Adrenal gland (tissue), 12 donors: ENCODE measurements around the gene ENTHD1. TPM values are rescaled to one million over a fixed set of nuclear protein-coding genes. Genes with fewer than 3 reads are reported as not detected.

Source experiments
- DNase-seq, 7 donors: peaks; one replicate each; pipeline ENCODE4 v3.0.0-alpha.2; 2019 to 2020
- H3K27ac ChIP-seq, 5 donors: fragments of 200-600 bp; sonication (generic) in 4 of 5; 1 replicate in 3 of 5; 2 replicates in 2 of 5; pipeline versions ENCODE4 v1.5.1 to v1.8.0; 2016 to 2020; ENCODE audit warnings: mild to moderate bottlenecking in 1 of 5
- H3K27me3 ChIP-seq: fragments of 200-600 bp; 2 replicates; pipeline ENCODE4 v1.8.0; 2021
- H3K36me3 ChIP-seq, 2 donors: fragments of 200-600 bp; replicated peaks in 1 of 2; 1 replicate in 1 of 2; 2 replicates in 1 of 2; pipeline versions ENCODE4 v1.5.1 to v1.8.0; 2018 to 2022
- H3K4me1 ChIP-seq, 2 donors: fragments of 200-600 bp; replicated peaks in 1 of 2; 1 replicate in 1 of 2; 2 replicates in 1 of 2; pipeline versions ENCODE4 v1.5.1 to v1.8.0; 2018 to 2021
- H3K4me3 ChIP-seq, 4 donors: fragments of 200-600 bp; sonication (generic) in 3 of 4; one replicate each; pipeline ENCODE4 v1.5.1; 2016 to 2018
- H3K9me3 ChIP-seq, 3 donors: fragments of 200-600 bp; sonication (generic) in 1 of 3; replicated peaks in 1 of 3; 1 replicate in 2 of 3; 2 replicates in 1 of 3; pipeline versions ENCODE4 v1.5.1 to v1.8.0; 2016 to 2021
- POLR2A ChIP-seq, 2 donors: fragments of 450-650 bp; IDR thresholded peaks; one replicate each; pipeline ENCODE4 v1.6.1; 2017; ENCODE audit warnings: antibody characterized with exemption in 2 of 2, mild to moderate bottlenecking in 2 of 2, moderate library complexity in 1 of 2
- WGBS, 4 donors: extraction: QIAGEN DNeasy Blood & Tissue Kit in 2 of 4; methylation state at CpG; one replicate each; pipeline versions ENCODE4 v1.1.5 to v1.1.7; 2013 to 2017; 5-methylcytosine and 5-hydroxymethylcytosine counted together
- intact Hi-C, 2 donors: fragments of 100-400 bp; cut with DNase I; formaldehyde crosslinking; loops; one replicate each; pipeline versions ENCODE4 v1.14.1 to v1.15.0; 2022 to 2023
- polyA plus RNA-seq, 3 donors: library from polyadenylated mRNA; stranded (reverse); fragments of 200-250 nt in 2 of 3; fragments of 350-450 nt in 1 of 3; fragmentation: Illumina TruSeq in 1 of 3; extraction: RNeasy Lipid Tissue Mini Kit (QIAGEN cat#74804) in 1 of 3; gene quantifications; one replicate each; pipeline ENCODE4 v1.2.3, GENCODE V29; 2013 to 2014
- total RNA-seq, 9 donors: library from RNA; depleted of rRNA in 4 of 9; stranded (reverse); fragments of >200 nt in 4 of 9; fragments of 120-200 nt in 1 of 9; fragmentation: NEBNext Ultra II Directional in 1 of 9; extraction: Animal tissue kit (Norgen Biotek cat#: 25700) in 1 of 9; gene quantifications; one replicate each; pipeline versions ENCODE4 v1.1.0 to v1.2.4, GENCODE V29; 2013 to 2023
- TF ChIP-seq, protein P1 (sequence below), 6 experiments: fragments of 450-650 bp in 4 of 6; fragments of 200-600 bp in 2 of 6; sonication (generic) in 1 of 6; IDR thresholded peaks; 1 replicate in 5 of 6; 2 replicates in 1 of 6; pipeline versions ENCODE4 v1.5.1 to v1.8.0; 2016 to 2021; ENCODE audit warnings: antibody characterized with exemption in 6 of 6, mild to moderate bottlenecking in 2 of 6, moderate library complexity in 1 of 6
- donor health status: healthy with polysubstance abuse.
- donor health status: Bipolar disorder and iron deficiency.
- donor health status: DM: yes; HTN: yes; CAD: no.
- donor health status: DM: no; HTN: no; CAD: no.
- donor health status: DM: no; HTN: no; CAD: no.
- donor health status: DM: yes; HTN: yes; CAD: no.

The ENTHD1 gene
- total and polyA plus RNA-seq, 12 donors: 0.07 TPM; not detected in 11

DNA sequence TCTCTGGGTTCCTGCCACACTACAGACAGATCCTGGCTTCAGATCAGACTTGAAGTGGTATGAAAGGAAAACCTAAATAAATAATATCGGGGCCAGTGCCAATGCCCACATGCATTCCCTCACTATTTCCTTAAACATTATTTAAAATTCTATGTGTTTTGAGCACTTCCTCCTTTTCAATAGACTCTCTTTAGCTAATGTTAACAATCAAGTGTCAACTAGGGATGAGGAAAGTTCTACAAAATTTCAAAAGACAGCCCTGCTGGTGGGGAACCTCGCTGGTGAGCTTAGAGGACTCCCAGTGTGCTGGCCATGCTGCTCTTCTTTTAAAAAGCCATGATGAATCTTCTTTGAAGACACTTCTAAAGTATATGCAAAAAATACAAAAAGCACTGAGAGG, 87.5 kb downstream of the ENTHD1 start:
- intact Hi-C loops: loop anchor here in 1 of 2 donors (10.0 kb wide), 1 partner anchor 251 kb away; no protein-coding TSS in a partner anchor
- Histone ChIP-seq H3K9me3 (no peaks in the 10 kb centered on the region), H3K27me3 (peaks cover 29% of the 10 kb centered on the region), H3K27ac (no peak overlapping the region), H3K4me1 (no peaks in the 10 kb centered on the region), H3K4me3 (no peak overlapping the region), H3K36me3 (no peaks in the 10 kb centered on the region)
- TF ChIP-seq POLR2A (IDR thresholded peaks at IDR 0.05): no peak
- TF ChIP-seq, protein P1, sequence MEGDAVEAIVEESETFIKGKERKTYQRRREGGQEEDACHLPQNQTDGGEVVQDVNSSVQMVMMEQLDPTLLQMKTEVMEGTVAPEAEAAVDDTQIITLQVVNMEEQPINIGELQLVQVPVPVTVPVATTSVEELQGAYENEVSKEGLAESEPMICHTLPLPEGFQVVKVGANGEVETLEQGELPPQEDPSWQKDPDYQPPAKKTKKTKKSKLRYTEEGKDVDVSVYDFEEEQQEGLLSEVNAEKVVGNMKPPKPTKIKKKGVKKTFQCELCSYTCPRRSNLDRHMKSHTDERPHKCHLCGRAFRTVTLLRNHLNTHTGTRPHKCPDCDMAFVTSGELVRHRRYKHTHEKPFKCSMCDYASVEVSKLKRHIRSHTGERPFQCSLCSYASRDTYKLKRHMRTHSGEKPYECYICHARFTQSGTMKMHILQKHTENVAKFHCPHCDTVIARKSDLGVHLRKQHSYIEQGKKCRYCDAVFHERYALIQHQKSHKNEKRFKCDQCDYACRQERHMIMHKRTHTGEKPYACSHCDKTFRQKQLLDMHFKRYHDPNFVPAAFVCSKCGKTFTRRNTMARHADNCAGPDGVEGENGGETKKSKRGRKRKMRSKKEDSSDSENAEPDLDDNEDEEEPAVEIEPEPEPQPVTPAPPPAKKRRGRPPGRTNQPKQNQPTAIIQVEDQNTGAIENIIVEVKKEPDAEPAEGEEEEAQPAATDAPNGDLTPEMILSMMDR (IDR thresholded peaks at IDR 0.05): no peak
- WGBS, 4 donors: 59 to 74% (median 72%) methylated on average over 2 of the region's 2 CpGs
- no peak for DNase-seq

DNA sequence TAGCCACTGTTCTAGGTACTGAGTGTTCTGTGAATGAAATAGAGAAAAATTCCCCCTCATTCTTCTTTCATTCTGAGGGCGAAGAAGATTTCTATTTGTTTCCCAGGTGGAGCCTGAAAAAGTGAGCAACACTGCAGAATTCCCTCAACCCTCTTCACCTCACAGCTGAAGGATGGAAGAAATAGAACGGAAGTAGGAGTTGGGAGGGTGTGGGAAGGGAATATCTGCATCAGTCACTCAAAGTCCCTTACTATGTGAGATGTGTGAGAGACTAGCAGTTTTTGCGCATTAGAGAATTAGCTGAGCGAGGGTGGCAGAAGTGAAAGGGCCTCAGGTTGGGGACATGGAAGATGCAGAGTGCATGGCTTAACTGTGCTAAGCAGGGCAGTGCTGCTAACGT, 88.4 kb downstream of the ENTHD1 start:
- H3K9me3 ChIP-seq: no peaks in the 10 kb centered on the region
- H3K4me1 ChIP-seq: no peaks in the 10 kb centered on the region
- no peak overlapping the region for H3K27ac ChIP-seq
- intact Hi-C loops: loop anchor here in 1 of 2 donors (10.0 kb wide), 1 partner anchor 250 kb away; no protein-coding TSS in a partner anchor
- H3K27me3 ChIP-seq: peaks cover 21% of the 10 kb centered on the region
- 76 to 86% (median 82%) methylated on average over 5 of the region's 5 CpGs for WGBS, 4 donors
- H3K4me3 ChIP-seq: no peak overlapping the region
- TF ChIP-seq, protein P1 (IDR thresholded peaks at IDR 0.05): no peak
- TF ChIP-seq POLR2A (IDR thresholded peaks at IDR 0.05): no peak
- H3K36me3 ChIP-seq: no peaks in the 10 kb centered on the region
- DNase-seq: no peak

DNA sequence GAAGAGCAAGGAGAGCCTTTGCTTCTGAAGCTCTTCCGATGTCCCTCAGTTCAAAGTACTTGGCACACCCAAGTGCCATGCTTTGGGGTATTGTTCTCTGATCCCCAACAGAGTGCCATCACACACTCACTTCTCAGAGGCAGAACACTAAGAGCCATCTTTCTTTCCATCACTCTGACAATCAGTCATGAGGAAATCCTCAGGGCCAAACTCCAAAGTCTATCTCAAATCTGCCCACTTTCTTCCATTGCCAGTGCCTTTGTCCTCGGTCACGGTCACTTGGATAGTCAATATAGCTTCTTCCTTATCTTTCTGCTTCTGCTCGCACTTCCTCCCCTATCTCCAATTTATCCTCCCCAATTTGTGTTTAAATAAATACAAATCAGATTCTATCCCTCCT, 90.9 kb downstream of the ENTHD1 start:
- TF ChIP-seq, protein P1 (IDR thresholded peaks at IDR 0.05): no peak
- no peak for TF ChIP-seq POLR2A (IDR thresholded peaks at IDR 0.05)
- Histone ChIP-seq H3K4me1 (no peaks in the 10 kb centered on the region), H3K27me3 (peaks cover 18% of the 10 kb centered on the region), H3K36me3 (no peaks in the 10 kb centered on the region), H3K27ac (no peak overlapping the region), H3K4me3 (no peak overlapping the region), H3K9me3 (peaks cover 0 to 6% (median 4%) of the 10 kb centered on the region in 3 donors)
- intact Hi-C loops: loop anchor here in 1 of 2 donors (10.0 kb wide), 1 partner anchor 248 kb away; no protein-coding TSS in a partner anchor
- no peak for DNase-seq
- WGBS, 4 donors: 86 to 91% (median 89%) methylated on average over 4 of the region's 4 CpGs

DNA sequence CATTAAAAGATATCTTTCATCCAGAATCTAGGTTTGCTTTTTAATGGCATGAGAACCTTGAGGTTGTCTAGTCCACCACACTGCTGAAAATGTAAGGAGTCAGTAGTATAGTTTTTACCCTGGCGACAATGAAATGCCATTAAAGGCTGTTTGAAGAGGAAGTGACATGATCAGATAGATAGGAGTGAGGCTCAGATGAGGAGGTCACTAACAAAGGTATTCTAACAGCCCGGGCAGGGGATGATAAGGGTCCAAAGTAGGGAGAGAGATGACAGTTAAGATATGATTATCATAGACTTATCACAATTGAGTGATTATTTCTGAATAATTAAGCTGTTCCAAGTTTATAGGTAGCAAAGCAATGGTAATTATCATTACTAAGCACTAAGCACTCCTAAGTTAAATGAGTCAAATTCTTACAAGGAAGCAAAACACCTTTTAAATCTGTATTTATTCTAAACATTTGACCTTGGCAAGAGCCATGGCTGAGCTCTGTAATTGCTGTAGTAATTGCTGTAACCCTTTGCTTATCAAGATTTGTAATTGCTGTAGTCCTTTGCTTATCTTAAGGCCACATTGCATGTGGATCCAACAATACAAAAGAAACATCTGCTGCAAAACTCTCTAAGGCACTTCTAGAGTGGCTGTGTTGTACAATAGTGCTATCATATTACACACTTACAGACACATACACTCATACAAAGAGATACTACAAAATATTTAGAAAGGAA, 92.6 kb downstream of the ENTHD1 start:
- WGBS, 4 donors: 40 to 63% (median 45%) methylated on average over 2 of the region's 2 CpGs
- no peaks in the 10 kb centered on the region for H3K36me3 ChIP-seq
- H3K27ac ChIP-seq: no peak overlapping the region
- no peaks in the 10 kb centered on the region for H3K4me1 ChIP-seq
- intact Hi-C loops: loop anchor here in 1 of 2 donors (10.0 kb wide), 1 partner anchor 246 kb away; no protein-coding TSS in a partner anchor
- no peak overlapping the region for H3K4me3 ChIP-seq
- peaks cover 15% of the 10 kb centered on the region for H3K27me3 ChIP-seq
- no peak for DNase-seq
- TF ChIP-seq, protein P1 (IDR thresholded peaks at IDR 0.05): no peak
- no peak for TF ChIP-seq POLR2A (IDR thresholded peaks at IDR 0.05)
- H3K9me3 ChIP-seq: peaks cover 0 to 22% (median 13%) of the 10 kb centered on the region in 3 donors
